Measurements from ENCODE around the gene NOPCHAP1. TPM values are rescaled to one million over a fixed set of nuclear protein-coding genes. Genes with fewer than 3 reads are reported as not detected.

NOPCHAP1 gene
- total RNA-seq, 1 donor from 2014 or later, result 31.9 TPM

GRCh38 chr12:104956870-104957718 is 29.0 kb upstream of the NOPCHAP1 start:
- H3K9me3 ChIP-seq, result no peaks in the 10 kb centered on the region
- intact Hi-C loops (cut with DNase I), result loop anchor here (5.0 kb wide), 1 partner anchor 55 kb away; no protein-coding TSS in a partner anchor
- peak overlapping the region; percentile 69 to 88 for H3K4me3 ChIP-seq
- peak overlapping the region; percentile 92 to 96 for H3K27ac ChIP-seq
- no peak for DNase-seq (ENCODE audit: low spot score in 2 of 2)
- no peak for TF ChIP-seq CTCF (IDR thresholded peaks at IDR 0.05)
- H3K36me3 ChIP-seq, result no peaks in the 10 kb centered on the region
- peaks cover 0 to 18% of the 10 kb centered on the region in 2 donors for H3K4me1 ChIP-seq
- H3K27me3 ChIP-seq, result no peaks in the 10 kb centered on the region

- Histone ChIP-seq H3K4me3 (peak overlapping the region; percentile 69 to 88), H3K27ac (peak overlapping the region; percentile 92 to 96), H3K4me1 (peaks cover 0 to 18% of the 10 kb centered on the region in 2 donors), H3K36me3 (no peaks in the 10 kb centered on the region), H3K27me3 (no peaks in the 10 kb centered on the region), H3K9me3 (no peaks in the 10 kb centered on the region)
- intact Hi-C loops (cut with DNase I), result loop anchor here (5.0 kb wide), 1 partner anchor 55 kb away; no protein-coding TSS in a partner anchor
- no peak for TF ChIP-seq CTCF (IDR thresholded peaks at IDR 0.05)
- DNase-seq (ENCODE audit: low spot score in 2 of 2), result peak in 1 of 2 donors; percentile 73
These were observed 28.5 kb upstream of the NOPCHAP1 start for GRCh38 chr12:104957719-104958000.

GRCh38 chr12:104958001-104958804 is 27.9 kb upstream of the NOPCHAP1 start, which contains the start of gene SLC41A2:
TSS of gene SLC41A2 (minus strand) at chr12:104958290. CDS start at chr12:104928527, 29,763 bp downstream.
- Histone ChIP-seq H3K4me3 (peak within 1 kb of the TSS; percentile 69 to 88), H3K27me3 (no peaks in the 10 kb centered on the region), H3K9me3 (no peaks in the 10 kb centered on the region), H3K36me3 (no peaks in the 10 kb centered on the region), H3K4me1 (peaks cover 0 to 18% of the 10 kb centered on the region in 2 donors), H3K27ac (peak within 1 kb of the TSS; percentile 92 to 96)
- peak; percentile 83 to 94 for DNase-seq (ENCODE audit: low spot score in 2 of 2)
- intact Hi-C loops (cut with DNase I), result loop anchor here (1.0 to 5.0 kb wide), 3 partner anchors 28 to 69 kb away; partner anchors contain the start of gene NOPCHAP1
- TF ChIP-seq CTCF (IDR thresholded peaks at IDR 0.05), result peak in 1 of 3 experiments; percentile 57

GRCh38 chr12:104958805-104959334 is 27.2 kb upstream of the NOPCHAP1 start:
- Histone ChIP-seq H3K27ac (peak overlapping the region; percentile 92 to 96), H3K9me3 (no peaks in the 10 kb centered on the region), H3K4me1 (peaks cover 0 to 16% of the 10 kb centered on the region in 2 donors), H3K36me3 (no peaks in the 10 kb centered on the region), H3K27me3 (no peaks in the 10 kb centered on the region), H3K4me3 (peak overlapping the region; percentile 69 to 88)
- intact Hi-C loops (cut with DNase I), result loop anchor here (1.0 to 5.0 kb wide), 3 partner anchors 27 to 68 kb away; partner anchors contain the start of gene NOPCHAP1
- no peak for DNase-seq (ENCODE audit: low spot score in 2 of 2)
- TF ChIP-seq CTCF (IDR thresholded peaks at IDR 0.05), result peak in 1 of 3 experiments; percentile 11

- Histone ChIP-seq H3K27me3 (no peaks in the 10 kb centered on the region), H3K9me3 (no peaks in the 10 kb centered on the region), H3K27ac (peak overlapping the region; percentile 92 to 96), H3K4me1 (peaks cover 0 to 11% of the 10 kb centered on the region in 2 donors), H3K36me3 (no peaks in the 10 kb centered on the region), H3K4me3 (peak overlapping the region; percentile 69 to 88)
- intact Hi-C loops (cut with DNase I), result loop anchor here (2.0 to 5.0 kb wide), 2 partner anchors 57 to 67 kb away; no protein-coding TSS in a partner anchor
- DNase-seq (ENCODE audit: low spot score in 2 of 2), result no peak
- TF ChIP-seq CTCF (IDR thresholded peaks at IDR 0.05), result no peak
These were observed 26.7 kb upstream of the NOPCHAP1 start for GRCh38 chr12:104959335-104959841.

Measured in ascending aorta (tissue), 2 donors.